GM21717 (cell line): ENCODE results near the gene RNF130.
"Not testable (repeated sequence)": the region's sequence is repeated elsewhere in the genome, so short reads cannot be mapped to it uniquely, and the experiment has no call there.

ENCODE experiments used
- ATAC-seq: cut with Tn5 transposase; IDR thresholded peaks from one replicate; pipeline ENCODE4 v1.9.1; 2021; ENCODE audit warnings: mild to moderate bottlenecking, moderate library complexity; ENCODE audit not compliant: unreplicated experiment

The RNF130 gene

DNA sequence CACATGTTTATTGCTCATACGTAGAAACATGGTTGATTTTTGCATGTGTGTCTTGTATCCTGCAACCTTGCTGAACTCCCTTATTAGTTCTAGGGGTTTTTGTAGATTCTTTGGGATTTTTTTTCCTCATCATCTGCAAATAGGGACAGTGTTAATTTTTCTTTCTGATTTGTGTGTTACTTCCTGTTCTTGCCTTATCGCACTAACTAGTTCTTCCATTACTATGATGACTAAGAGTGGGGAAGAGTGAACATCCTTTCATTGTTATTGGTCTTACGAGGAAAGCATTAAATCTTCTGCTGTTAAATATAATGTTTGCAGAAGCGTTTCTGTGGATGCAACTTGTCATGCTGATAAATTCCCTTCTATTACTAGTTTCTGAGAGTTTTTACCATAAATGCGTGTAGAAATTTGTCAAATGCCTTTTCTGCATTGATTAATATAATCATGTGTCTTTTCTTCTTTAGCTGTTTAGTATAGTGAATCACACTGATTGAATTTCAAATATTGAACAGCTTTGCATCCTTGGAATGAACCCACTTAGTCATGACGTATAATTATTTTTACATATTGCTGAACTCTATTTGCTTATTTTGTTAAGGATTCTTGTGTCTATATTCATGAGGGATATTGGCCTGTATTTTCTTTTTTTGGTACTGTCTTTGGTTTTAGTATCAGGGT lies 32.1 kb upstream of the RNF130 start:
- ATAC-seq = no peak

- no peak for ATAC-seq
These were observed 31.1 kb upstream of the RNF130 start for GRCh38 chr5:180102636-180103035.

DNA sequence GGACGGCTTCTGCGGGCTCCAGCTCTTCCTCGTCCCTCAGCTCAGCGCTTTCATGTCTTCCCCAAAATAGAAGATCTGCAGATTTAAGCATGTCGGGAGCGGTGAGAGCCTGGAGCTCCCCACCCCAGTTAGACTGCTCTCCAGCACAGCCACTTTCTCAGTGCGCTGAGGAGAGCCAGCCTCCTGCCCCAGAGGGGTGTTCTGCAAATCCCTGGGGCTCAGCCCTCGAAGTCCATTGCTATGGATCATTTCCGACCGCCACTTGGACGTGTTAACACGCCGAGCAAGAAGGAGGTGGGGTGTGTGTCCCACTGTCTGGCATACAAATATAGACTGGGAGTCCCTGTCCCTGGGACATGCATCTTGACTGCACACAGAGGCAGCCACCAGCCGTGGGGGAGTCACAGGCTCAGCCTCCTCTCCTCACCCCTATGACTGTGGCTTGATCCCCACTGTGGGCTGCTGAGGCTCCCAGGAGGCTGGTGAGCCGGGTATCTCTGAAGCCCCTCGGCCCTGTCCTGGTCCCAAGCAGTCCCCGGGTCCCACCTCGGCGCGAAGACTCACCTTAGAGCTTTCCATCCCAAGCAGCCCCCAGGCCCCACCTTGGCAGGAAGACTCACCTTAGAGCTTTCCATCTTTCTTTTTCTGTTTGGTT lies 30.0 kb upstream of the RNF130 start:
- ATAC-seq = no peak

DNA sequence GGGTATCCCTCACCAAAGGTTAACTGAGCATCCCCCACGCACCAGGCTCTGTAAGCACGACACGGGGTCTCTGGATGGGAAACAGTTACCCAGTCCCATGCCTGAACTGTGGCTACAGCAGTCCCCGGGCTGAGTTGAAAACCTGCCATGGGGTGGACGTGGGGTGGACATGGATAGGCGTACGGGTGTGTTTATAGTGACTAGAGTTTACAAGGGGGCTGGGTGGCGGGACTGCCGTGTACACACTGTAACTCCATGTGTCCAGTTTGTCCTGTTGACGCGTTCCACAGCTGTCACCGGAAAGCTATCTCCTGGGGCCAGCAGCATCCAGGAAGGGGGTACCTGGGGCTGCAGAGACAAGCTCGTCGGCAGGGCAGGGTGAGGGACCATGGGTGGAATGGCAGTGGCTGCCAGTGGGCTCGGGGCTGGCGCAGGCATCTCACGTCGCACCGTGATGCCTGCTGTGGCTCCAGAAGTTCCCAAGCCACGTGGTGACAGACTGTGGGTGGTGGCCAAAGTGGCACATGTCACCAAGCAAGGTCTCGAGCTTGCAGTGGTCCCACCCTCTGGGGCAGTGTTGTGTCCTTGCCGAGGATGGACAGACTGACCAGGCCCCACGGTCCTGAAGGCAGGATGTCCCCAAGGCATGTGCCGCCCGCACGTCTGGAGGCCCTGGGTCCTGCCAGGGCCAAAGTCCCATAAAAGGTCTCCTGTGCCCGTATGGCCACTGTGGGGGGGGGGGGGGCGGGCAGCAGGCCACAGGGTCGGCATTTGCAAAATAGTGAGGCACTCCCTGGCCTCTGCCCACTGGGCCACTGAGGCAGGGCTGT lies 29.3 kb upstream of the RNF130 start:
- ATAC-seq = no peak

DNA sequence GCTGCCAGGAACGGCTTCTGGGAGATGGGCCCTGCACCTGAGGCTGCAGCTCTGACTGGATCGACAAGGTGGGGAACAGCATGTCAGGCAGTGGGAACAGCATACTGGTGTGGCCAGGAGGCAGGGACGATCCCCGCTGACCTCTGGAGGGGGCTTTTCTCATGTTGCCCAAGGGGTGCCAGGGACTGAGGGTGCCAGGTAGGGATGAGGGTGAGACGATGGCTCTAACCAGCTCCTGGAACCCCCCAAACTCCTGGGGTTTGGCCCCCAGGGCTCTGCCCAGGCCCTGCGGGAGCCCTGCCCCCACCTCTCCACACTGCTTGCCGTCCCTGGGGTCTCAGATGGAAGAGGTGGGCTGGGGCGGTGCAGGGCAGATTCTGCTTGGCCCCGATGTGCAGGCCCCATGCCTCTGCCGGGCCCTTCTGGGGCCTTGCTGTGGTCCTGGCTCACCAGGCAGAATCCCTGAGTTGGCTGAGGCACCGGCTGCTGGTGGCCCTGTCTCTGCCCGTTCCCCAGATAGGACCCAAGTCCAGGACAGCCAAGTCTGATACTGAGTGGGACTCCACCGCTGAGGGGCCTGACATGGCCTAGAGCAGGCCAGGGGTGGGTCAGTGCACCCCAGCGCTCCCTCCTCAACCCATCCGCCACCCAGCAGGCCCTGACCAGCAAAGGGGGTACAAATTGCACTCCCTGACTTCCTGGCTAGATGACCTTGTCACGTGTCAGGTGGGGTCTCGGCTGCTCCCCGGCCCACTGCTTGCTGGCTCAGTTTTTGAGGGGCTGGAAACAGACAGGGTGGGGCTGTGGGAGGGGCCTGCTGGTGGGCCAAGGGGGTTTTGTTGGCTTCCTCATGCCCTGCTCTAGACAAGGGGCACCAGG lies 28.4 kb upstream of the RNF130 start:
- no peak for ATAC-seq

GRCh38 chr5:180098991-180099732 lies 27.6 kb upstream of the RNF130 start:
- no peak for ATAC-seq

- ATAC-seq = no peak
These were observed 27.0 kb upstream of the RNF130 start for GRCh38 chr5:180098526-180098925.

DNA sequence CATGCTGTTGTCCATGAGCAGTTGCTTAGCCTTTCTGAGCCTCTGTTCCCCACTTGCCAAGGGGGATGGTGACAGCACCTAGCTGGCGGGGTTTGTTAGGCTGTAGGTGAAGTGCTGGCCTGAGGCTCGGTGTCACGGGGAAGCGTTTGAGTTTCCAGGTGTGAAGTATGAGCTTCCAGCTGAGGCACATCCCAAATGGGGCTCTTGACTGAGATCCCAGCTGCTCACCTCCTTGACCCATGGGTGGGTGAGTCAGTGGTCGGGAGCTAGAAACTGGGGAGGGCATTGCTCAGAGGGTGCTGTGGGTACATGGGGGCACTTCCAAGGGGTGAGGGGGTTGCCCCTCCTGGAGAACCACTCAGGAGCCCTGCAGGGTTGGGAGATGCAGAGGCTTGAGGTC lies 26.4 kb upstream of the RNF130 start:
- no peak for ATAC-seq

GRCh38 chr5:180097163-180097894 lies 25.8 kb upstream of the RNF130 start:
- ATAC-seq = no peak

GRCh38 chr5:180096616-180097015 lies 25.1 kb upstream of the RNF130 start:
- no peak for ATAC-seq

DNA sequence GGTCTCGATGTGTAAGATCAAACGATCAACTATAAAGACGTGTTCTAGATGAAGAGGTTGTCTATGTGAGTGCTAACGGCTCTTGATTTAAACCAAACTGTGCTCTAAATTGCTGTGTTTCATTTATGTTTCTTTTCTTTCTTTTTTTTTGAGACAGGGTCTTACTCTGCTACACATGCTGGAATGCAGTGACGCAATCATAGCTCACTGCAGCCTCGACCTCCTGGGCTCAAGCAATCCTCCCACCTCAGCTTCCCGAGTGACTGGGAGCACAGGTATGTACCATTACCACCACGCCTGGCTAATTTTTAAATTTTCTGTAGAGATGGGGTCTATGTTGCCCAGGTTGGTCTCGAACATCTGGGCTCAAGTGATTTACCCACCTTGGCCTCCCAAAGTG lies 24.0 kb upstream of the RNF130 start:
- ATAC-seq = no peak

DNA sequence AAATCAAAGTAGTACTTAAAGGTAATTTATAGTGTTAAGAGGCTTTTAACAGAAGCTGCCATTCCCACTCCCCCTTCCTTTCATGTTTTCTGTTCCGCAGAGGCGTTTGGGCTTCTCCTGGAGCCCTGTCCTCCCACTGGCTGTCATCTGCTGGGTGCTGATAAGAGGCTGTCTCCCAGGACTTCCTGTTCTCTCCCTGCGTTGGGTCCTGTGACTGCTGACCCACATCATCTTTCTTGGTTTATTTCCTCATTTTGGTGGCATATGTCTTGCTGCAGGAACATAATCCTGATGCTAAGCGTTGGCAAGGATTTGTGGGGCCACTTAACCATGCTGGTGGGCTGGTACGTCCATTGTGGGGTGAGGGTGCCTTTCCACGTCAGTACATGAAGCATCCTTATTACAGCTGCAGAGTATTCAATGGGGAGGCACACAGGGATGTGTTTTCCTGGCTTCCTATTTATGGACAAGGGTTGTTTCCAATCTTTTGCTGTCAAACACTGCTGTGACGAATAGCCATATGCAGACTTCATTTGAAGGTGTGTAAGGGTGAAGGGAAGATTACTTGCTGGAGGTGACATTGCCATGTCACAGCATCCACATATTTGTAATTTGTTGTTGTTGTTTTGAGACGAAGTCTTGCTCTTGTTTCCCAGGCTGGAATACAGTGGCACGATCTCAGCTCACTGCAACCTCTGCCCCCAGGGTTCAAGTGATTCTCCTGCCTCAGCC lies 22.3 kb upstream of the RNF130 start:
- no peak for ATAC-seq

GRCh38 chr5:180093241-180093640 lies 21.7 kb upstream of the RNF130 start:
- no peak for ATAC-seq

GRCh38 chr5:180090769-180091546 lies 19.4 kb upstream of the RNF130 start:
- ATAC-seq = no peak

- no peak for ATAC-seq
These were observed 18.7 kb upstream of the RNF130 start for GRCh38 chr5:180090098-180090768.

DNA sequence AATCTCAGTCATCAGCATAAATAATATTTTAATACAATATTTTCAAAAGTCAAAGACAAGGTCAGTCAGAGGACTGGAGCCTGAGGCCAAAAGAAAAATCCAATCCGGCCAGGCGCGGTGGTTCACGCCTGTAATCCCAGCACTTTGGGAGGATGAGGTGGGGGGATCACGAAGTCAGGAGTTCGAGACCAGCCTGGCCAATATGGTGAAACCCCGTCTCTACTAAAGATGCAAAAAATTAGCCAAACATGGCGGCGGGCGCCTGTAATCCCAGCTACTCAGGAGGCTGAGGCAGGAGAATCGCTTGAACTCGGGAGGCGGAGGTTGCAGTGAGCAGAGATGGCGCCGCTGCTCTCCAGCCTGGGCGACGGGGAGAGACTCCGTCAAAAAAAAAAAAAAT lies 18.1 kb upstream of the RNF130 start:
- not testable (repeated sequence) for ATAC-seq

DNA sequence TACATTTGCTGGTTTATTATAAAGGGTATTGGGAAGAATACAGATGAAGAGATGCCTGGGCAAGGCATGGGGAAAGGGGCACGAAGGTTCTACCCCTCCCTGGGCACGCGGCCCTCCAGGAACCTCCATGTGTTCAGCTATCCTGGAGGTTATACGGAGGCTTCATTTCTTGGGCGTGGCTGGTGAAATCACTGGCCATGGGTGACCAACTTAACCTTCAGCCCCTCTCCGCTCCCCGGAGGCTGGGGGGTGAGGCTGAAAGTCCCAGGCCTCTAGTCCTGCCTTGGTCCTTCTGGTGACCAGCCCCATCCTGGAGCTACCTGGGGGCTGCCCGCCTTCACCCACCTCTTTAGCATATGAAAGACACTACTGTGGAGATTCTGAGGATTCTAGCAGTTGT lies 17.0 kb upstream of the RNF130 start:
- no peak for ATAC-seq
